ENCODE results near the gene RAD51B. TPM values are rescaled to one million over a fixed set of nuclear protein-coding genes. Genes with fewer than 3 reads are reported as not detected.
"Not testable (repeated sequence)": the region's sequence is repeated elsewhere in the genome, so short reads cannot be mapped to it uniquely, and the experiment has no call there.

RAD51B gene
- total RNA-seq, 1 donor from 2014 or later = 8.9 TPM

DNA sequence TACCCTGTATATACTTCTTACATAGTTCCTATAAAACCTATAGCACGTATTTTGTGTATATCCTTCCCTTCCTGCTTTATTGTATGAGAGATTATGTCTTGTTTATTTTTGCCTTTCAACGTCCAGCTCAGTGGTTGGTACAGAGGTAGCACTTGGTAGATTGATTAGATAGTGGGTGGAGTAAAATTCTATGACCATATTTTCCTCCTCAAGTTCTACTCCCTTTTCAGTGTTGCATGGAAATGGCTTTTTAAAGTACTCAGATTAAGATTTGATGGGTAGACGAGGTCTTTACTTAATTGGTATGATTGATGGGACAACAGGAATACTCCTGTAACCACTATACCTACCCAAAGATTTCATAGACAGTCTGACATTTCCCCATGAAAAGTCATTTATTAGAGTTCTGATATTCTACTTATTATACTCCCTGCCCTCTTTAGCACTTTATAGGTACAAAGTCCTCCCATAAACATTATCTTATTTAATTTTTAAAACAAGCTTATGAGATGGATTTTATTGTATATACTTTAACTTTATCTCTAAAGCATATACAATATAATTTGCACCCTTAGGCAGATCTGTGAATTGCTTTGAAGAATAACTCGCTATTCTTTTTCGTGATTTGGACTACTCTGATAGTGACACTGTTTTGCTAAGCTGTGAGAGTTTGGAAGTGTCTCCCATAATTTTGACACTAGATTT is 348.0 kb downstream of the RAD51B start:
- DNase-seq (ENCODE audit: low read depth in 2 of 2) = no peak

- DNase-seq (ENCODE audit: low read depth in 2 of 2) = no peak
These were observed 349.0 kb downstream of the RAD51B start for GRCh38 chr14:68168460-68169109.

DNA sequence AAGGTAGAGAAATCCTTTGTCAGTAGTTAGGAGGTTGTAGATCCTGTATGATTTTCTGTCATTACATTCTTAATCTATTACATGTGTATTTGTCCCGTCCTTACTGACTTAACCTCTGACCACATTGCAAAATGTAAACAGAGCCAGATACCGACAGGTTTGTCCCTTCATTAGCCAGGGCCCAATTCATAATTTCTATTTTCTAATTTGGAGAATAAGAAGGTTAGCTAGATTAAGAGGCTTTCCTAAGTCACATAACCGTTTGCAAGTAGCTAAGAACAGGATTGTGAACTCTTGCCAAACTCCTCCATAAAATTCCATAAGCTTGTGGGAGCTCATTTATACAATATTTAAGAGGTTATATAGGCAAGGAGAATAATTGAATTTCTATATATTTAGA is 352.6 kb downstream of the RAD51B start:
- DNase-seq (ENCODE audit: low read depth in 2 of 2) = no peak

- peak in 1 of 2 donors; percentile 56 for DNase-seq (ENCODE audit: low read depth in 2 of 2)
These were observed 353.0 kb downstream of the RAD51B start for GRCh38 chr14:68172627-68173026.

DNA sequence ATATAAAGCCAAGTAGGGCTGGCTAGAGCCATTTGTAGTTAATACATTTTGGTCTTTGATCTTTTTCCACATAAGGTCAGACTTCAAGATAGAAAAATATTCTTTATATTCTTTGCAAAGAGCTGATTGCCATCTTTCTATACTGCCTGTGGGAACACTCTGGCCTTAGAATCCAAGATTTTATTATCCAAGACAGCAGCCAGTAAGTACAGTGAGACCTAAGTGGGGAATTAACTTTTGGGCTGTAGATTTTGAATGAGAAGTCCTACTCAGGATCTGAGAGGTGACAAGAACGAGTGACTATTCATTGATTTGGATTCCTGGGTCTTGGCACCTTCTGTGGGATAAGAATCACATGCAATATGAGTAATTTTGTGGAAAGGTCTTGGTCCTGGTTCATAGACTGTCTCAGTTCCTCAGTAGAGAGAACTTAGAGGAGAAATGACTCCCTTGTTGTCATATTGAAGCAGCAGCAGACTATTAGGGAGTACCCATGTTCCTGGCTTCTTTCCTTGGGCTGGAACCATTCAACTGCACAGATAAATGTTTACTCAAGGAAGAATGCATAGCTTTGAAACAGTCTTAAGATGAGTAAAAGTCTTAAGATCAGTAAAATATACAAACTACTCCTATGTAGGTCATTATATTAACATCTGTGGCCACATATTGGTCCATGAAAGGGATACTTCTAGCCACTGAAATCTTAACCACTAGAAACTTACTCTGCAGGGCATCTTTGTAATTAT is 353.8 kb downstream of the RAD51B start:
- DNase-seq (ENCODE audit: low read depth in 2 of 2) = no peak

- DNase-seq (ENCODE audit: low read depth in 2 of 2) = peak in 1 of 2 donors; percentile 28
These were observed 354.9 kb downstream of the RAD51B start for GRCh38 chr14:68174446-68174845.

- DNase-seq (ENCODE audit: low read depth in 2 of 2) = no peak
These were observed 357.1 kb downstream of the RAD51B start for GRCh38 chr14:68176687-68177086.

- no peak for DNase-seq (ENCODE audit: low read depth in 2 of 2)
These were observed 358.1 kb downstream of the RAD51B start for GRCh38 chr14:68177728-68178127.

DNA sequence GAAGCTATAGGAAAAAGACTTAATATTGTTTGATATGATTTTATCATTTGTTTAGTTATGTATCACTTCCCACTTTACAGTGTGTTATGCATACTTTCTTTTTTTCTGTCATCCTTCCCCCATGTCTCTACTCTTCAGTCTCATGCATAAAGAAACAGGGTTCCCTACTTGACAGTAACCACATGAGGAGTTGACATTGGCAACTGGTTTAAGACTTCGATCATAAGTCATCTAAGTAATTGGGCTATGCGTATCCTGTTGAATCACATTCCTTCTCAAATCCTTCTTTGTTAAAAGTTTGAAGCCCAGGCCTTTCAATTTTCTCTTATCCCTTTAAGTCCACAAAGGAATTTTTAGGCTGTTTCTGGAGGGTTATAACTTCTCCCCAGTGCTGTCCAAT is 358.7 kb downstream of the RAD51B start:
- no peak for DNase-seq (ENCODE audit: low read depth in 2 of 2)

DNA sequence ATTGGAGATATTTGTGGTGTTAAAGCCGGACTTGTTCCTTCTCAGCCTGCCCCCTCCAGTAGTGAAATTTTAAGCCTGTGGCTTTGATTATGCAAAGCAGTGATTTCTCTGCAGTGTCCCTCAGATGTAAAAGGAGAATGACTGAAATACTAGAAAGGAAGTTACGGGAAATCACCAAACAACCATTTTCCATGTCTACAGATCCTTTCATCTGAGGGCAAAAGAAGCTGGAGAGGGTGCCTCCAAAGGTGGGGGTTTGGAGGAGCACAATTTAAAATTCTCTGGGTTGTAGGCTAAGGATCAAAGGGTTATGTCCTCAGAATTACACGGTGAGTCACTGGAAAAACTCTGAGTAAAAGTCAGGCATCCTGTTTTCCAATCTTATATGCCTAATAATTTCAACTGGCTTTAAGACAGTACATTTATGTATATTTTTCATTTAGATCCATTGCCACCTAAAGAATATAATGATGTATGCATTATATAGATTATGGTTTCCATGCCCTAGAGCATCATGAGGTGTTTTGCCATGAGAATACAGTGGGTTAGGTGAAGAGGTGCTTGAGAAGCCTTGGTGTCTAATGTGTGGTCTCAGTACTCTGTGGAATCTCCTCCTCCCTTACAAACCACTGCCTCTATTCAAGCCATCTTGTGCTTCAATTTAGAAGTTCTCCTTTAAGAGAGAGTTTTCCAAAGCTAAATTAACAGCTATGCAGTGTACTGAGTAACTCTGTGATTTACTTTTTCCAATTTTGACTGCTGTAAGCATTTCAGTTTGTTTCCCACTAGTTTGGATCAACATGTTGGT is 362.1 kb downstream of the RAD51B start:
- DNase-seq (ENCODE audit: low read depth in 2 of 2) = peak; percentile 20 to 45

DNA sequence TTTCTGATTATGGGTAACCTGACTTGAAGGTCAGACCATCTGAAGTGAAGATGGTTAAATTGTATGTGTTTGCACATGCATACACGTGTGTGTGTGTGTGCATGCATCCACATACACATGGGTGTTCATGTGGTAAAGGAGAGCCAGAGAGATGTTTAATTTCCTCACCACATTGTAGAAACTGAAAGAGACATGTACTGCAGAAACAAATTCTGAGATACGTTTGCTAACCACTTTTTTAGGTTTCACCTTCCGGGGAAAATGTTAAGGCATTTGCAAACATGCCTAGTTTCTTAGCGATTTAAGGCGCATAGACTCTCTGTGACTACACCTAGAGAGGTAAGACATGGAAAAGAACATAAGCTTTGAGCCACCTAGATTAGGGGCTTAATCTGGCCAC is 362.9 kb downstream of the RAD51B start:
- no peak for DNase-seq (ENCODE audit: low read depth in 2 of 2)

- not testable (repeated sequence) for DNase-seq (ENCODE audit: low read depth in 2 of 2)
These were observed 367.1 kb downstream of the RAD51B start for GRCh38 chr14:68186500-68187276.

GRCh38 chr14:68188174-68188573 is 368.6 kb downstream of the RAD51B start:
- DNase-seq (ENCODE audit: low read depth in 2 of 2) = no peak

DNA sequence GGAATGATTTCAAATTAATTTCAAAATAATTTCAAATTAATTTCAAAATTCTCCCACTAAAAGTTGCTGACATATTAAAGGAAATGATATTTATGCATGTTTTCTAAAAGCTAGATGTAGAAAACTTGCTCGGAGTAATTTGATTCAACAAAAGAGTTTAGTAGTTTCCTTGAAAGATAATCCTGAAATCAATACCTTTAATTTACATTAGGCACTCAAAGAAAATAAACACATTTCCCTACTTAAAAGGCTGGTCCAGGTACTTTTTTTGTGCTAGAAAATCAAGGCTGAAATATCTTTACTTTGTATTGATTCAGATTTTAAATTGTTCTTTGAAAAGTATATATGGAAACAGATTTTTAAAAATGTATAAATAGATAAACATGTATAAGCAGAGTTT is 370.5 kb downstream of the RAD51B start:
- no peak for DNase-seq (ENCODE audit: low read depth in 2 of 2)

- no peak for DNase-seq (ENCODE audit: low read depth in 2 of 2)
These were observed 372.2 kb downstream of the RAD51B start for GRCh38 chr14:68191567-68192321.

- DNase-seq (ENCODE audit: low read depth in 2 of 2) = no peak
These were observed 373.4 kb downstream of the RAD51B start for GRCh38 chr14:68192935-68193334.

DNA sequence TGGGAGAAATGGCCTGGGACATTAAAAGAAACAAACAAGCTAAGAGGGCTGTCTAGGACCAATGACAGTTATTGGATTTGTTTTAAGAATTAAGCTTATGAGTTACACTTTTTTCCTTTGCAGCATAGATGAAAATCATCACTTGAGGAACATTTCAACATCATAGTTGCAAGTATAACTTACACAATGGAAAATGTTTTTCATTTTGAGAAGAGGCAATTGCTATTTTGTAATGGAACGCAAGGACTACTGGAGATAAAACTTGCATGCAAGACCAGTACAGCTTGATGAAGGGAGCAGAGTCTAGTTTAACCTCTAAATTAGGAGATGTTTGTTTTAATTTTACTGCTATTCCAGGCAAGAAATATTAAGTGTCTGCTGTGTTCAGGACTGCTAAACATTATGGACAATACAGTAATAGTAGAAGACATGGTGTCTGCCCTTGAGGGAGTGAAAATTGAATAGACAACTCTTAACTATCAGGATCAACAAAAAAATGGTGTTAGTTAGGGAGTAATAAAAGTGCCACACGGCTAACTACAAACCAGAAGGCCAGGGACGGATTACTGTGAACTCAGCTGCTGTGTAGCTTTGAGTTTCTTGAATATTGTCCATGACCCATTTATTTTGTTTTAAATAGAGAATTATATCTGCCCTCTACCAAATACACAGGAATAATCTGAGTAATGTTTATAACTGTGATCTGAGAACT is 374.5 kb downstream of the RAD51B start:
- DNase-seq (ENCODE audit: low read depth in 2 of 2) = no peak

DNA sequence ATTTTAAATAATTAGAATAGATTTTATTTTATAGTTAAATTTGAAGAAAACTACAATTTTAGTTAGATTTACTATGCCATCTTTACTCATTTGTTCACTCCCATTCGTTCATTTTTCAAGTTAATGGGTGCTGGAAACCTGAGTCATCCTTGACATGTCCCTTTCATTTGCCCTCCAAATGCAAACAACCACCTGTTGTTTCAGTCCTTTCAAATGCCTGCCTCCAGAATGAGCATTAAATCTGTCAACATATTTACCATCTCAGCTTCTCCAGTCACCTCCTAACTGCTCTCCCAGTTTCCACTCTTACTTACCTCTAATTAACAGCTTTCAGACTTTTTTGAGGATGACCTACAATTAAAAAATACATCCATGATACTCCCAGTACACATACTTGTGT is 375.5 kb downstream of the RAD51B start:
- no peak for DNase-seq (ENCODE audit: low read depth in 2 of 2)

GRCh38 chr14:68198713-68199495 is 379.3 kb downstream of the RAD51B start:
- DNase-seq (ENCODE audit: low read depth in 2 of 2) = peak in 1 of 2 donors; percentile 43

All from lung microvascular endothelial cell (primary cell).